GM23248 (cell line): ENCODE data around the gene DPM1. TPM values are rescaled to one million over a fixed set of nuclear protein-coding genes. Genes with fewer than 3 reads are reported as not detected.
"Not testable (repeated sequence)": the region's sequence is repeated elsewhere in the genome, so short reads cannot be mapped to it uniquely, and the experiment has no call there.

Experiments used
- DNase-seq: peaks from one replicate; pipeline ENCODE4 v3.0.0-alpha.2; 2015
- H2AFZ ChIP-seq: fragments of 200-600 bp; sonication (generic); 2 replicates; pipeline ENCODE4 v1.6.1; 2016; ENCODE audit warnings: antibody characterized with exemption
- H3F3A ChIP-seq: fragments of 200-600 bp; sonication (generic); 2 replicates; pipeline ENCODE4 v1.6.1; 2016; ENCODE audit warnings: mild to moderate bottlenecking, antibody characterized with exemption, mixed run types; ENCODE audit not compliant: insufficient read depth
- H3K27ac ChIP-seq: fragments of 200-600 bp; sonication (generic); 2 replicates; pipeline ENCODE4 v1.5.1; 2016; ENCODE audit warnings: mild to moderate bottlenecking
- H3K27me3 ChIP-seq: fragments of 200-600 bp; sonication (generic); replicated peaks from 2 replicates; pipeline ENCODE4 v1.6.1; 2016; ENCODE audit warnings: mild to moderate bottlenecking; ENCODE audit not compliant: insufficient read depth
- H3K36me3 ChIP-seq: fragments of 200-600 bp; sonication (generic); 2 replicates; pipeline ENCODE4 v1.6.1; 2016; ENCODE audit warnings: low read depth, mild to moderate bottlenecking
- H3K4me1 ChIP-seq: fragments of 200-600 bp; sonication (generic); 2 replicates; pipeline ENCODE4 v1.6.1; 2016; ENCODE audit warnings: mild to moderate bottlenecking; ENCODE audit not compliant: insufficient read depth
- H3K4me2 ChIP-seq: fragments of 200-600 bp; sonication (generic); one replicate; pipeline ENCODE4 v1.6.1; 2016; ENCODE audit warnings: mild to moderate bottlenecking; ENCODE audit not compliant: unreplicated experiment
- H3K4me3 ChIP-seq: fragments of 200-600 bp; sonication (generic); 2 replicates; pipeline ENCODE4 v1.5.1; 2016; ENCODE audit warnings: mild to moderate bottlenecking
- H3K79me2 ChIP-seq: fragments of 200-600 bp; sonication (generic); 2 replicates; pipeline ENCODE4 v1.6.1; 2016; ENCODE audit warnings: mild to moderate bottlenecking; ENCODE audit not compliant: insufficient read depth
- H3K9ac ChIP-seq: fragments of 200-600 bp; sonication (generic); 2 replicates; pipeline ENCODE4 v1.6.1; 2016; ENCODE audit warnings: mild to moderate bottlenecking
- H3K9me2 ChIP-seq: fragments of 200-600 bp; sonication (generic); 2 replicates; pipeline ENCODE4 v1.6.1; 2016; ENCODE audit warnings: mixed run types, mild to moderate bottlenecking, moderate library complexity; ENCODE audit not compliant: insufficient read depth
- H3K9me3 ChIP-seq: fragments of 200-600 bp; sonication (generic); one replicate; pipeline ENCODE4 v1.6.1; 2017; ENCODE audit warnings: low read depth
- H4K20me1 ChIP-seq: fragments of 200-600 bp; sonication (generic); 2 replicates; pipeline ENCODE4 v1.6.0; 2016; ENCODE audit not compliant: insufficient read depth
- EZH2 ChIP-seq: fragments of 200-600 bp; sonication (generic); IDR thresholded peaks from 2 replicates; pipeline ENCODE4 v1.6.1; 2018; ENCODE audit warnings: antibody characterized with exemption, mild to moderate bottlenecking; ENCODE audit not compliant: insufficient read depth, poor library complexity, severe bottlenecking
- EZH2phosphoT487 ChIP-seq: fragments of 200-600 bp; sonication (generic); IDR thresholded peaks from 2 replicates; pipeline ENCODE4 v1.6.1; 2018; ENCODE audit warnings: antibody characterized with exemption, moderate library complexity, mild to moderate bottlenecking, low read depth; ENCODE audit not compliant: insufficient read depth
- WGBS, 2 experiments: methylation state at CpG; one replicate each; pipeline ENCODE4 v1.1.6; 2015 to 2017; ENCODE audit warnings: low lambda C conversion rate in 2 of 2, low coverage in 1 of 2; ENCODE audit errors: missing lambda C conversion rate in 2 of 2; 5-methylcytosine and 5-hydroxymethylcytosine counted together
- in situ Hi-C: fragments of 300-500 bp; cut with MboI; formaldehyde crosslinking; loops from 2 replicates; pipeline ENCODE4 v1.15.0; 2020
- polyA plus RNA-seq: library from polyadenylated mRNA; unstranded; fragments of >200 nt; fragmentation: Nextera tagmentation; extraction: Ambion mirVana; gene quantifications from 2 replicates; pipeline ENCODE4 v1.2.1, GENCODE V29; 2016
- total RNA-seq: library from RNA; depleted of rRNA; stranded (reverse); fragments of >200 nt; shearing (Covaris generic); gene quantifications from 2 replicates; pipeline ENCODE4 v1.2.3, GENCODE V29; 2014

DPM1 gene
- total and polyA plus RNA-seq, 2 experiments from 2014 or later, result 93.1 to 127 TPM

- no peaks in the 10 kb centered on the region for H4K20me1 ChIP-seq
- H3K27ac ChIP-seq, result peak overlapping the region; percentile 61
- no peaks in the 10 kb centered on the region for H3K79me2 ChIP-seq
- H3K4me3 ChIP-seq, result no peak overlapping the region
- H3K4me2 ChIP-seq, result no peak overlapping the region
- TF ChIP-seq EZH2 (no peak), EZH2phosphoT487 (no peak)
- 13 to 16% methylated on average over 4 of the region's 4 CpGs for WGBS, 2 experiments
- in situ Hi-C loops, result loop anchor here (10.0 to 25.0 kb wide), 3 partner anchors 622 to 1105 kb away; no protein-coding TSS in a partner anchor
- H3K27me3 ChIP-seq, result no peaks in the 10 kb centered on the region
- peak; percentile 96 for DNase-seq
- peaks cover 28% of the 10 kb centered on the region for H3F3A ChIP-seq
- peaks cover 25% of the 10 kb centered on the region for H3K4me1 ChIP-seq
- peak overlapping the region; percentile 66 for H3K9ac ChIP-seq
- no peak overlapping the region for H2AFZ ChIP-seq
- H3K9me3 ChIP-seq, result no peaks in the 10 kb centered on the region
- no peaks in the 10 kb centered on the region for H3K36me3 ChIP-seq
- no peaks in the 10 kb centered on the region for H3K9me2 ChIP-seq
These were observed 24.0 kb upstream of the DPM1 start for GRCh38 chr20:50982363-50982762.

GRCh38 chr20:50981714-50982048, 23.3 kb upstream of the DPM1 start:
- Histone ChIP-seq H3K27ac (peak overlapping the region; percentile 61), H3F3A (peaks cover 28% of the 10 kb centered on the region), H3K9me2 (no peaks in the 10 kb centered on the region), H3K4me1 (peaks cover 25% of the 10 kb centered on the region), H3K36me3 (no peaks in the 10 kb centered on the region), H3K79me2 (no peaks in the 10 kb centered on the region), H2AFZ (no peak overlapping the region), H3K9ac (peak overlapping the region; percentile 66), H3K9me3 (no peaks in the 10 kb centered on the region), H3K4me2 (peak overlapping the region; percentile 1), H3K27me3 (no peaks in the 10 kb centered on the region), H3K4me3 (no peak overlapping the region), H4K20me1 (no peaks in the 10 kb centered on the region)
- no peak for DNase-seq
- 82 to 89% methylated on average over 3 of the region's 3 CpGs for WGBS, 2 experiments
- TF ChIP-seq EZH2, result no peak
- TF ChIP-seq EZH2phosphoT487, result no peak
- in situ Hi-C loops, result loop anchor here (10.0 to 25.0 kb wide), 3 partner anchors 623 to 1106 kb away; no protein-coding TSS in a partner anchor

GRCh38 chr20:50980851-50981713, 22.8 kb upstream of the DPM1 start:
- Histone ChIP-seq H4K20me1 (no peaks in the 10 kb centered on the region), H3K9me2 (no peaks in the 10 kb centered on the region), H3K9ac (peak overlapping the region; percentile 66), H3K27ac (peak overlapping the region; percentile 94), H3K4me3 (no peak overlapping the region), H3F3A (peaks cover 28% of the 10 kb centered on the region), H3K27me3 (no peaks in the 10 kb centered on the region), H3K4me2 (no peak overlapping the region), H2AFZ (no peak overlapping the region), H3K36me3 (no peaks in the 10 kb centered on the region), H3K9me3 (no peaks in the 10 kb centered on the region), H3K4me1 (peaks cover 25% of the 10 kb centered on the region), H3K79me2 (no peaks in the 10 kb centered on the region)
- in situ Hi-C loops, result loop anchor here (10.0 to 25.0 kb wide), 3 partner anchors 624 to 1106 kb away; no protein-coding TSS in a partner anchor
- DNase-seq, result peak; percentile 87
- WGBS, 2 experiments, result 57% methylated on average over 26 of the region's 26 CpGs
- TF ChIP-seq EZH2phosphoT487 (no peak), EZH2 (no peak)

GRCh38 chr20:50980071-50980681, 21.8 kb upstream of the DPM1 start:
- no peaks in the 10 kb centered on the region for H3K9me3 ChIP-seq
- H3K9me2 ChIP-seq, result no peaks in the 10 kb centered on the region
- peaks cover 28% of the 10 kb centered on the region for H3F3A ChIP-seq
- peak; percentile 98 for DNase-seq
- H3K4me1 ChIP-seq, result peaks cover 25% of the 10 kb centered on the region
- H2AFZ ChIP-seq, result no peak overlapping the region
- H3K4me2 ChIP-seq, result no peak overlapping the region
- in situ Hi-C loops, result loop anchor here (10.0 to 25.0 kb wide), 3 partner anchors 625 to 1107 kb away; no protein-coding TSS in a partner anchor
- no peak overlapping the region for H3K4me3 ChIP-seq
- H3K79me2 ChIP-seq, result no peaks in the 10 kb centered on the region
- H3K27me3 ChIP-seq, result no peaks in the 10 kb centered on the region
- TF ChIP-seq EZH2phosphoT487 (no peak), EZH2 (no peak)
- H3K27ac ChIP-seq, result peak overlapping the region; percentile 94
- peak overlapping the region; percentile 58 for H3K9ac ChIP-seq
- no peaks in the 10 kb centered on the region for H4K20me1 ChIP-seq
- 7 to 8% methylated on average over 8 of the region's 8 CpGs for WGBS, 2 experiments
- H3K36me3 ChIP-seq, result no peaks in the 10 kb centered on the region

GRCh38 chr20:50978533-50978932, 20.2 kb upstream of the DPM1 start:
- not testable (repeated sequence) for H3K9me3 ChIP-seq, H3K27me3 ChIP-seq, H3K9me2 ChIP-seq, H3K4me3 ChIP-seq, H4K20me1 ChIP-seq, DNase-seq, H3K79me2 ChIP-seq, H3K9ac ChIP-seq, H3K36me3 ChIP-seq, H3K27ac ChIP-seq, H3K4me2 ChIP-seq, H2AFZ ChIP-seq
- peaks cover 25% of the 10 kb centered on the region for H3K4me1 ChIP-seq
- 96 to 98% methylated on average over 4 of the region's 4 CpGs for WGBS, 2 experiments
- in situ Hi-C loops, result loop anchor here (25.0 kb wide), 2 partner anchors 809 to 1109 kb away; no protein-coding TSS in a partner anchor
- peaks cover 28% of the 10 kb centered on the region for H3F3A ChIP-seq
